ENCODE data around the gene ADAM33. TPM values are rescaled to one million over a fixed set of nuclear protein-coding genes. Genes with fewer than 3 reads are reported as not detected.
A peak's percentile ranks its signal among the peaks of the same experiment; 100 is the strongest.

ADAM33 gene
- total RNA-seq, 1 donor from 2014 or later = 7.0 TPM

DNA sequence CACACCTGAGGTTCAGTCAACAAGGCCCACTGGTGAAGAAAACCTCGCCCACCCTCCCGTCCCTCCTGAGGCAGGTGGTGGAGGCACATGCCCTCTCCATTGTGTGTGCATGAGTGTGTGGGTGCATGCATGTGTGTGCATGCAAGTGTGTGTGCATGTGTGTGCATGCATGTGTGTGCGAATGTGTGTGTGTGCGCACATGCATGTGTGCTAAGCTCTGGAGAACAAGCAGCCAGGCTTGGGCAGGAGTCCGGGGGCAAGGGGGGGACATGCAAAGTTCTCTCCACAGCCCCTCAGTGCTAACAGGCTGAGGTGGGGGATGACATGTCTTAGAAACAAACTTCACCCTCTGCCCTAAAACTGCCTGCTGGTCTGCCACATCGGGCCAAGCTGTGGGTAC lies 47.6 kb upstream of the ADAM33 start:
- Histone ChIP-seq H3K9ac (no peak overlapping the region), H3K4me3 (no peak overlapping the region), H3F3A (ENCODE audit: low read depth) (peaks cover 8% of the 10 kb centered on the region), H3K4me1 (peaks cover 9% of the 10 kb centered on the region), H3K27me3 (peaks cover 61% of the 10 kb centered on the region), H3K27ac (no peak overlapping the region), H3K79me2 (ENCODE audit: low read depth) (no peaks in the 10 kb centered on the region), H2AFZ (replicated peaks) (no peak overlapping the region), H3K36me3 (no peaks in the 10 kb centered on the region), H3K4me2 (no peak overlapping the region), H4K20me1 (ENCODE audit: low read depth) (no peaks in the 10 kb centered on the region), H3K9me3 (ENCODE audit: low read depth) (no peaks in the 10 kb centered on the region)
- Mint-ChIP-seq H3K4me3 (no peak overlapping the region), H3K4me1 (peaks cover 30% of the 10 kb centered on the region), H3K36me3 (no peaks in the 10 kb centered on the region), H3K9me3 (no peaks in the 10 kb centered on the region), H3K27me3 (ENCODE audit: insufficient read depth, low read depth) (peaks cover 27% of the 10 kb centered on the region), H3K27ac (peak overlapping the region; percentile 86)
- TF ChIP-seq EZH2phosphoT487 (IDR thresholded peaks at IDR 0.05) = no peak
- TF ChIP-seq EZH2 (IDR thresholded peaks at IDR 0.05) = no peak
- TF ChIP-seq, protein P1, sequence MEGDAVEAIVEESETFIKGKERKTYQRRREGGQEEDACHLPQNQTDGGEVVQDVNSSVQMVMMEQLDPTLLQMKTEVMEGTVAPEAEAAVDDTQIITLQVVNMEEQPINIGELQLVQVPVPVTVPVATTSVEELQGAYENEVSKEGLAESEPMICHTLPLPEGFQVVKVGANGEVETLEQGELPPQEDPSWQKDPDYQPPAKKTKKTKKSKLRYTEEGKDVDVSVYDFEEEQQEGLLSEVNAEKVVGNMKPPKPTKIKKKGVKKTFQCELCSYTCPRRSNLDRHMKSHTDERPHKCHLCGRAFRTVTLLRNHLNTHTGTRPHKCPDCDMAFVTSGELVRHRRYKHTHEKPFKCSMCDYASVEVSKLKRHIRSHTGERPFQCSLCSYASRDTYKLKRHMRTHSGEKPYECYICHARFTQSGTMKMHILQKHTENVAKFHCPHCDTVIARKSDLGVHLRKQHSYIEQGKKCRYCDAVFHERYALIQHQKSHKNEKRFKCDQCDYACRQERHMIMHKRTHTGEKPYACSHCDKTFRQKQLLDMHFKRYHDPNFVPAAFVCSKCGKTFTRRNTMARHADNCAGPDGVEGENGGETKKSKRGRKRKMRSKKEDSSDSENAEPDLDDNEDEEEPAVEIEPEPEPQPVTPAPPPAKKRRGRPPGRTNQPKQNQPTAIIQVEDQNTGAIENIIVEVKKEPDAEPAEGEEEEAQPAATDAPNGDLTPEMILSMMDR (IDR thresholded peaks at IDR 0.05) = no peak
- no peak for DNase-seq (ENCODE audit: low spot score)

DNA sequence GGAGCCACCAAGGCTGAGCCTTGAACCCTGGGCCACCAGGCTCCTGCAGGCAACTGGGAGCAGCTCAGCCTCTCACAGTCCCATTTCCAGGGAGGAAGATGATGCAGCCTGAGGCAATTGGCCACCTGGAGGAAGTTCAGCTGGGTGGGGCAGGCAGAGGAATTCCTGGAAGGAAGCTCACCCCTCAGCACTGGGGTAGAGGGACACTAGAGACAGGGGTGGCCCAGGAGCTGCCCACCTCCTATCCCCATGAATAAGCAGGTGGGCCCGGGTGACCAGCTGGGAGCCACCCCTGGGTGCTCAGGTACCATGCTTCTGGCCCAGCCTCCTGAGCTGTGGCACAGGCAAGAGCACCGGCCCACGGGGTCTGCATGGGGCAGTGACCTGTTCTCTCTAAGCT lies 47.1 kb upstream of the ADAM33 start:
- Mint-ChIP-seq H3K27me3 (ENCODE audit: insufficient read depth, low read depth) (peaks cover 27% of the 10 kb centered on the region), H3K4me1 (peaks cover 30% of the 10 kb centered on the region), H3K27ac (no peak overlapping the region), H3K36me3 (no peaks in the 10 kb centered on the region), H3K9me3 (no peaks in the 10 kb centered on the region), H3K4me3 (no peak overlapping the region)
- no peak overlapping the region for H3K27ac ChIP-seq
- no peak overlapping the region for H3K4me3 ChIP-seq
- no peaks in the 10 kb centered on the region for H4K20me1 ChIP-seq (ENCODE audit: low read depth)
- no peak overlapping the region for H3K4me2 ChIP-seq
- H3K36me3 ChIP-seq = no peaks in the 10 kb centered on the region
- H3K79me2 ChIP-seq (ENCODE audit: low read depth) = no peaks in the 10 kb centered on the region
- H3K27me3 ChIP-seq = peaks cover 57% of the 10 kb centered on the region
- no peak for DNase-seq (ENCODE audit: low spot score)
- H3K9me3 ChIP-seq (ENCODE audit: low read depth) = no peaks in the 10 kb centered on the region
- peaks cover 8% of the 10 kb centered on the region for H3F3A ChIP-seq (ENCODE audit: low read depth)
- peaks cover 9% of the 10 kb centered on the region for H3K4me1 ChIP-seq
- H2AFZ ChIP-seq (replicated peaks) = no peak overlapping the region
- no peak overlapping the region for H3K9ac ChIP-seq
- TF ChIP-seq, protein P1 (IDR thresholded peaks at IDR 0.05) = no peak
- TF ChIP-seq EZH2 (IDR thresholded peaks at IDR 0.05) = no peak
- TF ChIP-seq EZH2phosphoT487 (IDR thresholded peaks at IDR 0.05) = no peak

DNA sequence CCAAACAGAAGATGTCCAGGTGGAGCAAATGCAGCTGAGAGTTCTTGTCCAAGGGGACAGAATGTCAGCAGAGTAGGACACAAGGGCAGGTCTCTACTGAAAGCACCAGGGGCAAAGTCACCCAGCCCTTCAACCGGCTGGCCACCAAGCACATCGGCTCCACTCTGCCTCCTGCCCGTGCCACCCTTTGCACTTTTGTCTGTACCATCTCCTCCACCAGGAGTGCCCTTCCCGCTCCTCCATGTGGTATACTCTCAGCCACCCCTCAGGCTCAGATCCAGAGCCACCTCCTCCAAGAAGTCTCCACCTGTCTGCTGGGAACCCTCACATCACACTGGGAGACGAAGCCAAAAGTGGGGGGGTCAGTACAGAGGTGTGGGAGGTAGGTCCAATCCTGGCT lies 46.5 kb upstream of the ADAM33 start:
- no peak overlapping the region for H3K4me3 ChIP-seq
- peaks cover 52% of the 10 kb centered on the region for H3K27me3 ChIP-seq
- no peak overlapping the region for H3K4me3 Mint-ChIP-seq
- H3K36me3 Mint-ChIP-seq = no peaks in the 10 kb centered on the region
- no peak for DNase-seq (ENCODE audit: low spot score)
- no peaks in the 10 kb centered on the region for H3K9me3 ChIP-seq (ENCODE audit: low read depth)
- no peak overlapping the region for H3K27ac ChIP-seq
- H3K27me3 Mint-ChIP-seq (ENCODE audit: insufficient read depth, low read depth) = peaks cover 26% of the 10 kb centered on the region
- H3K79me2 ChIP-seq (ENCODE audit: low read depth) = no peaks in the 10 kb centered on the region
- H3K4me2 ChIP-seq = no peak overlapping the region
- H3K4me1 Mint-ChIP-seq = peaks cover 30% of the 10 kb centered on the region
- TF ChIP-seq EZH2 (IDR thresholded peaks at IDR 0.05) = no peak
- TF ChIP-seq, protein P1 (IDR thresholded peaks at IDR 0.05) = no peak
- no peak for TF ChIP-seq EZH2phosphoT487 (IDR thresholded peaks at IDR 0.05)
- no peak overlapping the region for H3K27ac Mint-ChIP-seq
- no peaks in the 10 kb centered on the region for H4K20me1 ChIP-seq (ENCODE audit: low read depth)
- no peak overlapping the region for H2AFZ ChIP-seq (replicated peaks)
- H3K4me1 ChIP-seq = peaks cover 9% of the 10 kb centered on the region
- no peaks in the 10 kb centered on the region for H3K36me3 ChIP-seq
- H3K9ac ChIP-seq = no peak overlapping the region
- H3F3A ChIP-seq (ENCODE audit: low read depth) = peaks cover 8% of the 10 kb centered on the region
- H3K9me3 Mint-ChIP-seq = no peaks in the 10 kb centered on the region
